Ovary (tissue), 9 donors: ENCODE measurements around the gene BDH1. TPM values are rescaled to one million over a fixed set of nuclear protein-coding genes. Genes with fewer than 3 reads are reported as not detected.
"Not testable (repeated sequence)": the region's sequence is repeated elsewhere in the genome, so short reads cannot be mapped to it uniquely, and the experiment has no call there.

Experiments used
- DNase-seq, 5 donors: peaks; one replicate each; pipeline ENCODE4 v3.0.0-alpha.2; 2019 to 2020
- H3K27ac ChIP-seq, 2 donors: fragments of 200-600 bp; one replicate each; pipeline versions ENCODE4 v1.5.1 to v1.8.0; 2019 to 2022
- H3K27me3 ChIP-seq: fragments of 200-600 bp; one replicate; pipeline ENCODE4 v1.8.0; 2022
- H3K36me3 ChIP-seq: fragments of 200-600 bp; sonication (generic); one replicate; pipeline ENCODE4 v1.5.1; 2019
- H3K4me1 ChIP-seq: one replicate; pipeline ENCODE4 v1.8.1; 2013; ENCODE audit warnings: mild to moderate bottlenecking, moderate library complexity; ENCODE audit not compliant: insufficient read depth
- H3K4me3 ChIP-seq: fragments of 200-600 bp; sonication (generic); one replicate; pipeline ENCODE4 v1.5.1; 2017
- H3K9me3 ChIP-seq, 2 donors: fragments of 200-600 bp in 1 of 2; sonication (generic) in 1 of 2; one replicate each; pipeline versions ENCODE4 v1.5.1 to v1.8.1; 2013 to 2019; ENCODE audit warnings: mild to moderate bottlenecking in 1 of 2, moderate library complexity in 1 of 2
- CTCF ChIP-seq, 3 donors: fragments of 450-650 bp in 2 of 3; fragments of 200-600 bp in 1 of 3; IDR thresholded peaks; one replicate each; pipeline versions ENCODE4 v1.5.1 to v1.8.0; 2016 to 2022; ENCODE audit warnings: antibody characterized with exemption in 3 of 3, mild to moderate bottlenecking in 1 of 3
- EP300 ChIP-seq: sonication (generic); formaldehyde crosslinking; IDR thresholded peaks from one replicate; pipeline ENCODE4 v1.6.1; 2017; ENCODE audit warnings: antibody characterized with exemption
- POLR2A ChIP-seq: fragments of 450-650 bp; IDR thresholded peaks from one replicate; pipeline ENCODE4 v1.6.1; 2017; ENCODE audit warnings: antibody characterized with exemption, mild to moderate bottlenecking, moderate library complexity
- WGBS, 3 donors: extraction: QIAGEN DNeasy Blood & Tissue Kit in 1 of 3; methylation state at CpG; one replicate each; pipeline versions ENCODE4 v1.1.5 to v1.1.7; 2013 to 2017; 5-methylcytosine and 5-hydroxymethylcytosine counted together
- intact Hi-C, 4 donors: fragments of 100-400 bp; cut with DNase I; formaldehyde crosslinking; loops; one replicate each; pipeline versions ENCODE4 v1.11.0 to v1.15.1; 2022 to 2023
- polyA plus RNA-seq, 2 donors: library from polyadenylated mRNA; stranded (reverse); fragments of 200-250 nt in 1 of 2; fragments of 350-450 nt in 1 of 2; fragmentation: Illumina TruSeq in 1 of 2; extraction: RNeasy Lipid Tissue Mini Kit (QIAGEN cat#74804) in 1 of 2; gene quantifications; one replicate each; pipeline ENCODE4 v1.2.3, GENCODE V29; 2013 to 2014
- total RNA-seq, 7 donors: library from RNA; depleted of rRNA in 2 of 7; stranded (reverse); fragments of >200 nt in 2 of 7; fragmentation: NEBNext Ultra II Directional in 3 of 7; extraction: Animal tissue kit (Norgen Biotek cat#: 25700) in 3 of 7; gene quantifications; one replicate each; pipeline versions ENCODE4 v1.1.0 to v1.2.4, GENCODE V29; 2016 to 2023
- donor health status: DM: no; HTN: no; CAD: no; lungs with moderate emphysema.
- donor health status: DM: no; HTN: no; CAD: no.
- donor health status: Bipolar disorder and iron deficiency.
- donor health status: DM: yes; HTN: yes; CAD: no.
- donor health status: DM: no; HTN: no; CAD: no.
- donor health status: DM: yes; HTN: yes; CAD: no.

The BDH1 gene
- total and polyA plus RNA-seq, 9 donors = 3.3 to 15.4 (median 11.7) TPM

GRCh38 chr3:197590313-197590962, 34.7 kb upstream of the BDH1 start:
- DNase-seq = no peak
- Histone ChIP-seq H3K27me3 (no peaks in the 10 kb centered on the region), H3K27ac (no peak overlapping the region), H3K9me3 (no peaks in the 10 kb centered on the region), H3K36me3 (no peaks in the 10 kb centered on the region), H3K4me1 (no peaks in the 10 kb centered on the region), H3K4me3 (no peak overlapping the region)
- intact Hi-C loops = loop anchor here in 1 of 4 donors (10.0 kb wide), 1 partner anchor 84 kb away; no protein-coding TSS in a partner anchor
- 60 to 71% (median 62%) methylated on average over 4 of the region's 4 CpGs for WGBS, 3 donors
- TF ChIP-seq EP300 (no peak), POLR2A (no peak), CTCF (IDR thresholded peaks at IDR 0.05) (no peak)

- 85 to 90% (median 87%) methylated on average over 13 of the region's 13 CpGs for WGBS, 3 donors
- H3K4me1 ChIP-seq = no peaks in the 10 kb centered on the region
- DNase-seq = no peak
Observed at GRCh38 chr3:197589545-197589944, 33.8 kb upstream of the BDH1 start.

GRCh38 chr3:197586768-197587167, 31.0 kb upstream of the BDH1 start:
- H3K4me1 ChIP-seq, H3K4me3 ChIP-seq, H3K36me3 ChIP-seq, H3K27me3 ChIP-seq, DNase-seq, H3K9me3 ChIP-seq, intact Hi-C loops, H3K27ac ChIP-seq: not testable (repeated sequence)
- WGBS, 3 donors = 88 to 92% (median 89%) methylated on average over 11 of the region's 11 CpGs

More at GRCh38 chr3:197589545-197589944, 33.8 kb upstream of the BDH1 start:
- intact Hi-C loops = no loop called here
- Histone ChIP-seq H3K4me3 (no peak overlapping the region), H3K36me3 (no peaks in the 10 kb centered on the region), H3K27me3 (no peaks in the 10 kb centered on the region), H3K27ac (no peak overlapping the region), H3K9me3 (no peaks in the 10 kb centered on the region)
- no peak for TF ChIP-seq POLR2A
- TF ChIP-seq EP300 = no peak
- no peak for TF ChIP-seq CTCF (IDR thresholded peaks at IDR 0.05)

GRCh38 chr3:197586181-197586580, 30.4 kb upstream of the BDH1 start:
- Histone ChIP-seq H3K4me1 (no peaks in the 10 kb centered on the region), H3K9me3 (no peaks in the 10 kb centered on the region), H3K27me3 (no peaks in the 10 kb centered on the region), H3K36me3 (no peaks in the 10 kb centered on the region), H3K27ac (no peak overlapping the region), H3K4me3 (no peak overlapping the region)
- intact Hi-C loops = no loop called here
- TF ChIP-seq EP300 (no peak), CTCF (IDR thresholded peaks at IDR 0.05) (no peak), POLR2A (no peak)
- DNase-seq = no peak
- 39 to 62% (median 46%) methylated on average over 2 of the region's 2 CpGs for WGBS, 3 donors

GRCh38 chr3:197584733-197585132, 29.0 kb upstream of the BDH1 start:
- no peaks in the 10 kb centered on the region for H3K27me3 ChIP-seq
- no peak for DNase-seq
- TF ChIP-seq CTCF (IDR thresholded peaks at IDR 0.05) = no peak
- no peak overlapping the region for H3K4me3 ChIP-seq
- 89 to 92% (median 92%) methylated on average over 5 of the region's 5 CpGs for WGBS, 3 donors
- intact Hi-C loops = no loop called here
- no peaks in the 10 kb centered on the region for H3K4me1 ChIP-seq
- H3K27ac ChIP-seq = no peak overlapping the region
- H3K9me3 ChIP-seq = no peaks in the 10 kb centered on the region
- no peaks in the 10 kb centered on the region for H3K36me3 ChIP-seq
